Prostate gland (tissue), 2 donors: ENCODE measurements around the gene TRIP4.

Experiments used
- POLR2AphosphoS5 ChIP-seq: sonication (generic); formaldehyde crosslinking; IDR thresholded peaks from one replicate; pipeline ENCODE4 v1.6.1; 2017; ENCODE audit warnings: antibody characterized with exemption
- TF ChIP-seq, protein P1 (sequence below), 4 experiments: fragments of 200-600 bp in 2 of 4; fragments of 450-650 bp in 2 of 4; sonication (generic) in 2 of 4; IDR thresholded peaks; 1 replicate in 3 of 4; 2 replicates in 1 of 4; pipeline ENCODE4 v1.5.1; 2016 to 2019; ENCODE audit warnings: antibody characterized with exemption in 4 of 4, mild to moderate bottlenecking in 2 of 4, moderate library complexity in 2 of 4

DNA sequence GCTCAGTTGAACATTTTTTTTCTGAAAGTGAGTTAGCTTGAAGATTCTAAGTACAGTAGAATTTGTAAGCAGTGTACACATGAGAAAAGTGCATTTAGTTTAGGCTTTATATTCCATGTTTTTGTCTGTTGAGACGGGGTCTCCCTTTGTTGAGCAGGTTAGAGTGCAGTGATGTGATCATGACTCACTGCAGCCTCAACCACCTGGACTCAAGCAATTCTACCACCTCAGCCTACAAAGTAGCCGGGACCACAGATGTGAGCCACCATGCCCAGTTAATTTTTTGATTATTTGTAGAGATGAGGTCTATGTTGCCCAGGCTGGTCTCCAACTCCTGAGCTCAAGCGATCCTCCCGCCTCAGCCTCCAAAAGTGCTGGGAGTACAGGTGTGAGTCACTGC, 26.4 kb upstream of the TRIP4 start:
- no peak for TF ChIP-seq POLR2AphosphoS5
- TF ChIP-seq, protein P1, sequence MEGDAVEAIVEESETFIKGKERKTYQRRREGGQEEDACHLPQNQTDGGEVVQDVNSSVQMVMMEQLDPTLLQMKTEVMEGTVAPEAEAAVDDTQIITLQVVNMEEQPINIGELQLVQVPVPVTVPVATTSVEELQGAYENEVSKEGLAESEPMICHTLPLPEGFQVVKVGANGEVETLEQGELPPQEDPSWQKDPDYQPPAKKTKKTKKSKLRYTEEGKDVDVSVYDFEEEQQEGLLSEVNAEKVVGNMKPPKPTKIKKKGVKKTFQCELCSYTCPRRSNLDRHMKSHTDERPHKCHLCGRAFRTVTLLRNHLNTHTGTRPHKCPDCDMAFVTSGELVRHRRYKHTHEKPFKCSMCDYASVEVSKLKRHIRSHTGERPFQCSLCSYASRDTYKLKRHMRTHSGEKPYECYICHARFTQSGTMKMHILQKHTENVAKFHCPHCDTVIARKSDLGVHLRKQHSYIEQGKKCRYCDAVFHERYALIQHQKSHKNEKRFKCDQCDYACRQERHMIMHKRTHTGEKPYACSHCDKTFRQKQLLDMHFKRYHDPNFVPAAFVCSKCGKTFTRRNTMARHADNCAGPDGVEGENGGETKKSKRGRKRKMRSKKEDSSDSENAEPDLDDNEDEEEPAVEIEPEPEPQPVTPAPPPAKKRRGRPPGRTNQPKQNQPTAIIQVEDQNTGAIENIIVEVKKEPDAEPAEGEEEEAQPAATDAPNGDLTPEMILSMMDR (IDR thresholded peaks at IDR 0.05), result no peak
